Measurements from ENCODE around the gene FUOM. TPM values are rescaled to one million over a fixed set of nuclear protein-coding genes. Genes with fewer than 3 reads are reported as not detected.
"Not testable (repeated sequence)": the region's sequence is repeated elsewhere in the genome, so short reads cannot be mapped to it uniquely, and the experiment has no call there.

FUOM gene
- total RNA-seq, 1 donor from 2014 or later, result 54.0 TPM

GRCh38 chr10:133325440-133326222 is 32.2 kb downstream of the FUOM start:
- peaks cover 25% of the 10 kb centered on the region for H3K27me3 ChIP-seq
- H3K4me3 ChIP-seq, result peak overlapping the region; percentile 21 to 27
- intact Hi-C loops (cut with DNase I), result no loop called here
- H3K4me1 ChIP-seq, result peaks cover 25% of the 10 kb centered on the region
- H3K27ac ChIP-seq, result no peak overlapping the region
- H3K9me3 ChIP-seq, result no peaks in the 10 kb centered on the region
- no peak for DNase-seq (ENCODE audit: extremely low spot score in 2 of 2)
- H3K36me3 ChIP-seq, result no peaks in the 10 kb centered on the region
- TF ChIP-seq POLR2A (IDR thresholded peaks at IDR 0.05), result no peak
- TF ChIP-seq POLR2AphosphoS5 (IDR thresholded peaks at IDR 0.05; ENCODE audit: insufficient read depth in 1 of 2, low read depth in 1 of 2), result no peak
- TF ChIP-seq, protein P1, sequence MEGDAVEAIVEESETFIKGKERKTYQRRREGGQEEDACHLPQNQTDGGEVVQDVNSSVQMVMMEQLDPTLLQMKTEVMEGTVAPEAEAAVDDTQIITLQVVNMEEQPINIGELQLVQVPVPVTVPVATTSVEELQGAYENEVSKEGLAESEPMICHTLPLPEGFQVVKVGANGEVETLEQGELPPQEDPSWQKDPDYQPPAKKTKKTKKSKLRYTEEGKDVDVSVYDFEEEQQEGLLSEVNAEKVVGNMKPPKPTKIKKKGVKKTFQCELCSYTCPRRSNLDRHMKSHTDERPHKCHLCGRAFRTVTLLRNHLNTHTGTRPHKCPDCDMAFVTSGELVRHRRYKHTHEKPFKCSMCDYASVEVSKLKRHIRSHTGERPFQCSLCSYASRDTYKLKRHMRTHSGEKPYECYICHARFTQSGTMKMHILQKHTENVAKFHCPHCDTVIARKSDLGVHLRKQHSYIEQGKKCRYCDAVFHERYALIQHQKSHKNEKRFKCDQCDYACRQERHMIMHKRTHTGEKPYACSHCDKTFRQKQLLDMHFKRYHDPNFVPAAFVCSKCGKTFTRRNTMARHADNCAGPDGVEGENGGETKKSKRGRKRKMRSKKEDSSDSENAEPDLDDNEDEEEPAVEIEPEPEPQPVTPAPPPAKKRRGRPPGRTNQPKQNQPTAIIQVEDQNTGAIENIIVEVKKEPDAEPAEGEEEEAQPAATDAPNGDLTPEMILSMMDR (IDR thresholded peaks at IDR 0.05), result no peak

- no peak overlapping the region for H3K27ac ChIP-seq
- intact Hi-C loops (cut with DNase I), result no loop called here
Measured at GRCh38 chr10:133324857-133325260, 33.0 kb downstream of the FUOM start.

DNA sequence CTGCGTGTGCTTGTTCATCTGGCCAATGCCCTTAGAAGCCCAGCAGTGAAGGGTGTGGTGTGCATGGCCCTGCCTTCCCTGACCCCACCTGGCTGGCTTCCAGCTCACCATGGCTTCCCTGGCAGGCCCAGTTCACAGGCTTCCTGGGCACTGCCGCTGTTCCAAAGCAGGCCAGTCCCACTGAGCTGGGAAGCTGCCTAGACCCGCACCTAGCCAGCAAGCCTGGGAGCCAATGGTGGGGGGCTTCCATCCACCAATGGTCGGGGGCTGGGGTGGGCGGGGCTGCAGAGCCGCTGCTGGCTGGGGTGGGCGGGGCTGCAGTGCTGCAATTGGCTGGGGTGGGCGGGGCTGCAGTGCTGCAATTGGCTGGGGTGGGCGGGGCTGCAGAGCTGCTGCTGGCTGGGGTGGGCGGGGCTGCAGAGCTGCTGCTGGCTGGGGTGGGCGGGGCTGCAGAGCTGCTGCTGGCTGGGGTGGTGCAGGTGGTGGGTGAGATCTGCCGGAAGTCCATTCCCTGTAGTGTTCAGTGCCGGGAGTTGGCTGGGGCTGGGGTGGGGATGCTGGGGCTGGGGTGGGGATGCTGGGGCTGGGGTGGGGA is 33.5 kb downstream of the FUOM start:
- DNase-seq (ENCODE audit: extremely low spot score in 2 of 2), result no peak
- Histone ChIP-seq H3K27me3 (peaks cover 25% of the 10 kb centered on the region), H3K36me3 (no peaks in the 10 kb centered on the region), H3K4me3 (no peak overlapping the region), H3K27ac (no peak overlapping the region), H3K4me1 (peaks cover 16% of the 10 kb centered on the region), H3K9me3 (no peaks in the 10 kb centered on the region)
- intact Hi-C loops (cut with DNase I), result no loop called here
- TF ChIP-seq POLR2AphosphoS5 (IDR thresholded peaks at IDR 0.05; ENCODE audit: insufficient read depth in 1 of 2, low read depth in 1 of 2) (no peak), POLR2A (IDR thresholded peaks at IDR 0.05) (no peak)
- TF ChIP-seq, protein P1 (IDR thresholded peaks at IDR 0.05), result no peak

More at GRCh38 chr10:133324857-133325260, 33.0 kb downstream of the FUOM start:
- Histone ChIP-seq H3K4me3 (peak overlapping the region in 1 of 2 donors; percentile 27), H3K4me1 (peaks cover 22% of the 10 kb centered on the region), H3K9me3 (no peaks in the 10 kb centered on the region), H3K27me3 (peaks cover 25% of the 10 kb centered on the region), H3K36me3 (no peaks in the 10 kb centered on the region)
- DNase-seq (ENCODE audit: extremely low spot score in 2 of 2), result no peak
- no peak for TF ChIP-seq POLR2A (IDR thresholded peaks at IDR 0.05)

GRCh38 chr10:133322064-133322709 is 35.6 kb downstream of the FUOM start:
- H3K9me3 ChIP-seq; H3K4me3 ChIP-seq; DNase-seq (ENCODE audit: extremely low spot score in 2 of 2); H3K36me3 ChIP-seq; intact Hi-C loops (cut with DNase I); H3K27ac ChIP-seq: not testable (repeated sequence)
- H3K4me1 ChIP-seq, result peaks cover 22% of the 10 kb centered on the region
- H3K27me3 ChIP-seq, result peaks cover 13% of the 10 kb centered on the region

DNA sequence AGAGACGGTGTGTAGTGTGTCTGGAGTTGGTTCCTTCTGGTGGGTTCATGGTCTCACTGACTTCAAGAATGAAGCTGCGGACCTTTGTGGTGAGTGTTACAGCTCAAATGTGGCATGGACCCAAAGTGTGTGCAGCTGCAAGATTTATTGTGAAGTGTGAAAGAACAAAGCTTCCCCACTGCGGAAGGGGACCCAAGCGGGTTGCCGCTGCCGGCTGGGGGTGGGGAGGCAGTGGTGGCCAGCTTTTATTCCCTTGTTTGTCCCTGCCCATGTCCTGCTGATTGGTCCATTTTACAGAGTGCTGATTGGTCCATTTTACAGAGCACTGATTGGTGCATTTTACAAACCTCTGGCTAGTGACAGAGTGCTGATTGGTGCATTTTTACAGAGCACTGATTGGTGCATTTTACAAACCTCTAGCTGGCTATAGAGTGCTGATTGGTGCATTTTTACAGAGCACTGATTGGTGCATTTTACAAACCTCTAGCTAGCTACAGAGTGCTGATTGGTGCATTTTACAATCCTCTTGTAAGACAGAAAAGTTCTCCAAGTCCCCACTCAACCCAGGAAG is 36.9 kb downstream of the FUOM start:
- H3K4me3 ChIP-seq; H3K9me3 ChIP-seq; DNase-seq (ENCODE audit: extremely low spot score in 2 of 2); H3K27ac ChIP-seq; H3K36me3 ChIP-seq; H3K27me3 ChIP-seq; intact Hi-C loops (cut with DNase I): not testable (repeated sequence)
- peaks cover 17% of the 10 kb centered on the region for H3K4me1 ChIP-seq

DNA sequence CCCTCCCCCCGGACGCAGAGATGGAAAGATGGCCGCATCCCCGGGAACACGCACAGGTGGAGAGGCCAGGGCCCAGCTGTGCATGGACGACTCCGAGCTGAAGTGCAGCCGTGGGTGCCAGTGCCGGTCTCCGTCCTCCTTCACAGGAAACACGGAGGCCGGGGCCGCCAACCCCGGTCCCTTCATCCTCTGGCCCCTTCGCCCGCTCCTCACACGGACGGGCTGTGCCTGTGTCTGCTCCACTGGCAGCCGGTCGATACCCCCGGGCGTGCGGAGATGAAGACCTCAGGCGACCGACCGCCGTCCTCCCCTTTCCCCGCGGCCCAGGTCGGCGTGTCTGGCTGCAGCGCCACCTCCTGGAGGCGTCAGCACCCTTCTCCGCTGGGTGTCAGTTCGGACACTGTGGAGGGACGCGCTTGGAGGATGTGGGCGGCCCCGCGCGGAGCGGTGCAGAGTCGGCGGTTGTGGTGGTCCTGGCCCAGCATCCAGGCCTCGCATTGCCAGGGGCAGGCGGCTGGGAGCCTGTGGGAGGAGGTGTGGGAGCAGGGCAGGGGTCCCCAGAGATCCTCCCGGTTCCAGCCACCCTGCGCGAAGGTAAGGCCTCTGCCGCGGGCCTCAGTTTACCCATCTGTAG is 39.2 kb downstream of the FUOM start:
- peak overlapping the region in 1 of 2 donors; percentile 9 for H3K4me3 ChIP-seq
- intact Hi-C loops (cut with DNase I), result no loop called here

More for the DNA sequence above, 39.2 kb downstream of the FUOM start:
- Histone ChIP-seq H3K36me3 (no peaks in the 10 kb centered on the region), H3K9me3 (no peaks in the 10 kb centered on the region), H3K27me3 (no peaks in the 10 kb centered on the region), H3K4me1 (peaks cover 6% of the 10 kb centered on the region), H3K27ac (no peak overlapping the region)
- no peak for TF ChIP-seq POLR2AphosphoS5 (IDR thresholded peaks at IDR 0.05; ENCODE audit: insufficient read depth in 1 of 2, low read depth in 1 of 2)
- TF ChIP-seq, protein P1 (IDR thresholded peaks at IDR 0.05), result peak; percentile 22 to 49 (median 41)
- no peak for TF ChIP-seq POLR2A (IDR thresholded peaks at IDR 0.05)
- DNase-seq (ENCODE audit: extremely low spot score in 2 of 2), result no peak
